HG03097 (cell line): ENCODE measurements around the gene LRP5.
"Not testable (repeated sequence)": the region's sequence is repeated elsewhere in the genome, so short reads cannot be mapped to it uniquely, and the experiment has no call there.

ENCODE experiments used
- ATAC-seq: cut with Tn5 transposase; IDR thresholded peaks from one replicate; pipeline ENCODE4 v1.9.1; 2021; ENCODE audit not compliant: unreplicated experiment, low FRiP score

Gene LRP5

GRCh38 chr11:68455485-68455884 is 143.1 kb downstream of the LRP5 start:
- ATAC-seq: no peak

- no peak for ATAC-seq
Measured at GRCh38 chr11:68457216-68457897, 145.0 kb downstream of the LRP5 start.

- ATAC-seq: no peak
Measured at GRCh38 chr11:68457898-68458249, 145.5 kb downstream of the LRP5 start.

- not testable (repeated sequence) for ATAC-seq
Measured at GRCh38 chr11:68458340-68458739, 145.9 kb downstream of the LRP5 start.

GRCh38 chr11:68459886-68460740 is 147.7 kb downstream of the LRP5 start:
- ATAC-seq: peak; percentile 74

GRCh38 chr11:68460741-68461574 is 148.6 kb downstream of the LRP5 start, which contains the start of gene PPP6R3:
PPP6R3 (plus strand) TSS chr11:68460752; CDS start chr11:68537665, 76,913 bp downstream.
- peak; percentile 15 for ATAC-seq

- ATAC-seq: no peak
Measured at GRCh38 chr11:68461575-68461917, 149.2 kb downstream of the LRP5 start.

- no peak for ATAC-seq
Measured at GRCh38 chr11:68463714-68464113, 151.3 kb downstream of the LRP5 start.

GRCh38 chr11:68467201-68467834 is 154.9 kb downstream of the LRP5 start:
- ATAC-seq: no peak

- ATAC-seq: no peak
Measured at GRCh38 chr11:68468217-68468828, 155.9 kb downstream of the LRP5 start.

- ATAC-seq: no peak
Measured at GRCh38 chr11:68469122-68469521, 156.7 kb downstream of the LRP5 start.

- no peak for ATAC-seq
Measured at GRCh38 chr11:68469642-68470041, 157.3 kb downstream of the LRP5 start.

- ATAC-seq: no peak
Measured at GRCh38 chr11:68470304-68470811, 158.0 kb downstream of the LRP5 start.

GRCh38 chr11:68471360-68472340 is 159.3 kb downstream of the LRP5 start:
- no peak for ATAC-seq

GRCh38 chr11:68472778-68473177 is 160.4 kb downstream of the LRP5 start:
- no peak for ATAC-seq

- ATAC-seq: no peak
Measured at GRCh38 chr11:68473693-68474092, 161.3 kb downstream of the LRP5 start.

GRCh38 chr11:68475626-68476025 is 163.2 kb downstream of the LRP5 start:
- not testable (repeated sequence) for ATAC-seq

- no peak for ATAC-seq
Measured at GRCh38 chr11:68479390-68479789, 167.0 kb downstream of the LRP5 start.

- no peak for ATAC-seq
Measured at GRCh38 chr11:68480193-68480592, 167.8 kb downstream of the LRP5 start.
